MM.1S (cell line): ENCODE measurements around the gene SETD3.

ENCODE experiments used
- EZH2 ChIP-seq: fragments of 300-600 bp; sonication (generic); optimal IDR thresholded peaks from 2 replicates; pipeline ENCODE3; 2017; ENCODE audit warnings: low read depth, mild to moderate bottlenecking, antibody characterized with exemption, low read length, mixed read lengths
- EZH2phosphoT487 ChIP-seq: fragments of 300-600 bp; sonication (generic); IDR thresholded peaks from 2 replicates; pipeline ENCODE4 v1.6.1; 2018; ENCODE audit warnings: antibody characterized with exemption, low read length
- TF ChIP-seq, protein P1 (sequence below): fragments of 300-600 bp; sonication (generic); IDR thresholded peaks from 2 replicates; pipeline ENCODE4 v1.5.1; 2016; ENCODE audit warnings: antibody characterized with exemption, low read length, mixed read lengths

DNA sequence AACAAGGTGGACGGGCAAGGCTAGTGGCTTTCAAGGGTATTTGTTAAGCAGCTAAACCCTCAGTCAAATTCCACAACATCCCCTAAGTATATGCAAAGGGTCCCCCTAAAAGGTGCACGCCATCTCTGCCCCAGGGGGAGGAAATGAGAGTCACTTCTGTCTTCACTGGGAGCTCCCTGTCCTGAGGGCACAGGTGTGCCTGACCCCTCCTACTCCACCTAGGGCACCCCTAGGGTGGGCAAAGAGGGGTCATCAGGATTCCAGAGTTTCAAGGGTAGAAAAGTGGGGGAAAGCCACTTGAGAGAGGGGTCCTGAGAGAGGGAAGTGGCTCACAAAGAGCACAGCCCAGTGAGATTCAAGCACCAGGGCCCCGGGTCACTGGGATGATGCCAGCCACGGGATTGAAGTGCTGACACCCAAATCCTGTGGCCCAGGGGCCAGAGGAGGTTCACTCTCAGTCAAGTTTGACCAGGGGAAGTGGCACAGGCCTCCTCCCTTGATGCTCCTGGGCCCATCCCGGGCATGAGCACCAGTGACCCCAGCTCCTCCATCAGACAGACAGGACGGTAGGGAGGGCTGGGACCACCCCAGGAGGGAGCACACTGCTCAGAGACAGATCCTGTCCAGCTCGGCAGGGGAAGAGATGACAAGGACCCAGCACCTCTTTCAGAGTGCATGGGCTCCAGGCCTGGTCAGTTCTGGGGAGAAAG is 126.3 kb downstream of the SETD3 start:
- TF ChIP-seq, protein P1, sequence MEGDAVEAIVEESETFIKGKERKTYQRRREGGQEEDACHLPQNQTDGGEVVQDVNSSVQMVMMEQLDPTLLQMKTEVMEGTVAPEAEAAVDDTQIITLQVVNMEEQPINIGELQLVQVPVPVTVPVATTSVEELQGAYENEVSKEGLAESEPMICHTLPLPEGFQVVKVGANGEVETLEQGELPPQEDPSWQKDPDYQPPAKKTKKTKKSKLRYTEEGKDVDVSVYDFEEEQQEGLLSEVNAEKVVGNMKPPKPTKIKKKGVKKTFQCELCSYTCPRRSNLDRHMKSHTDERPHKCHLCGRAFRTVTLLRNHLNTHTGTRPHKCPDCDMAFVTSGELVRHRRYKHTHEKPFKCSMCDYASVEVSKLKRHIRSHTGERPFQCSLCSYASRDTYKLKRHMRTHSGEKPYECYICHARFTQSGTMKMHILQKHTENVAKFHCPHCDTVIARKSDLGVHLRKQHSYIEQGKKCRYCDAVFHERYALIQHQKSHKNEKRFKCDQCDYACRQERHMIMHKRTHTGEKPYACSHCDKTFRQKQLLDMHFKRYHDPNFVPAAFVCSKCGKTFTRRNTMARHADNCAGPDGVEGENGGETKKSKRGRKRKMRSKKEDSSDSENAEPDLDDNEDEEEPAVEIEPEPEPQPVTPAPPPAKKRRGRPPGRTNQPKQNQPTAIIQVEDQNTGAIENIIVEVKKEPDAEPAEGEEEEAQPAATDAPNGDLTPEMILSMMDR, result no peak
- TF ChIP-seq EZH2 (no peak), EZH2phosphoT487 (no peak)
